ENCODE measurements around the gene P4HTM.

DNA sequence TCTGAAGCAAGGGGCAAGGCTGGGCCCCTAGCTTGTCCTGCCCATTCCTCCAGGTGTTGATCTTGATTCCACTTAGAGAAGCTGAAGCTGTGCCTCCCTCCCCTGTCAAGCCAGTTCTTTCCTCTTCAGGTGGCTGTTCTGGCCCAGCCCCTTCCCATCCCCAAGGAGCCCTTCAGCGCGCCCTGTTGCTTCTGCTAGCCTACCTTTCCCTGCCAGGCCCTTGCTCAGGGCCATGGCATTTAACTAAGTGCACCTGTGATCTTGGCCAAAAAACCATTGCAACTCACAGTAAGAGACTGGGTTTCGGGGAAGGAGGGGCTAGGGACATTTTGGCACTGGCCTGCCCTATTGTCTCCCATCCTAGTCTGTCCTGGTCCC is 15.3 kb downstream of the P4HTM start:
- TF ChIP-seq, protein P1, sequence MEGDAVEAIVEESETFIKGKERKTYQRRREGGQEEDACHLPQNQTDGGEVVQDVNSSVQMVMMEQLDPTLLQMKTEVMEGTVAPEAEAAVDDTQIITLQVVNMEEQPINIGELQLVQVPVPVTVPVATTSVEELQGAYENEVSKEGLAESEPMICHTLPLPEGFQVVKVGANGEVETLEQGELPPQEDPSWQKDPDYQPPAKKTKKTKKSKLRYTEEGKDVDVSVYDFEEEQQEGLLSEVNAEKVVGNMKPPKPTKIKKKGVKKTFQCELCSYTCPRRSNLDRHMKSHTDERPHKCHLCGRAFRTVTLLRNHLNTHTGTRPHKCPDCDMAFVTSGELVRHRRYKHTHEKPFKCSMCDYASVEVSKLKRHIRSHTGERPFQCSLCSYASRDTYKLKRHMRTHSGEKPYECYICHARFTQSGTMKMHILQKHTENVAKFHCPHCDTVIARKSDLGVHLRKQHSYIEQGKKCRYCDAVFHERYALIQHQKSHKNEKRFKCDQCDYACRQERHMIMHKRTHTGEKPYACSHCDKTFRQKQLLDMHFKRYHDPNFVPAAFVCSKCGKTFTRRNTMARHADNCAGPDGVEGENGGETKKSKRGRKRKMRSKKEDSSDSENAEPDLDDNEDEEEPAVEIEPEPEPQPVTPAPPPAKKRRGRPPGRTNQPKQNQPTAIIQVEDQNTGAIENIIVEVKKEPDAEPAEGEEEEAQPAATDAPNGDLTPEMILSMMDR (IDR thresholded peaks at IDR 0.05; ENCODE audit: insufficient read depth, low read length): no peak
- no peak for TF ChIP-seq POLR2AphosphoS5 (IDR thresholded peaks at IDR 0.05; ENCODE audit: low read depth)
